Measurements from ENCODE around the gene MTCP1.

MTCP1 gene

DNA sequence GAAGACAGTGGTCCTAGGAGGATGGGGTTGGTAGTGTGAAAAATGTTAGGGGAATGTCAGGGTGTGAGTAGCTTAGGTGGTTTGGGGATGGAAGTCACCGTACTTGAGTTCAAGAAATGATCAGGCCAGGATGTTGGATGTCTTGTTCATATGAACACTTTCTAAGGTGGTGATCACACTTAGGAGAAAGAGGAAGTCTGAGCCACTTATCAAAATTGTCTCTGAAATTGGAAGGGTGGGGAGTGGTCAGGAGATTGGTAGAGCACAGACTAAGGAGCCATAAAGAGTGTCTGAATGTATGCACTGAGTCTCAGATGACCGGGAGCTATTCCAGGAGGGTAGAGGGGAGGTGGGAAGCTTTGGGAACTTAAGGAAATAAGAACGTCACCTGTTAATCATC lies 17.3 kb downstream of the MTCP1 start:
- DNase-seq (ENCODE audit: low spot score) = no peak

DNA sequence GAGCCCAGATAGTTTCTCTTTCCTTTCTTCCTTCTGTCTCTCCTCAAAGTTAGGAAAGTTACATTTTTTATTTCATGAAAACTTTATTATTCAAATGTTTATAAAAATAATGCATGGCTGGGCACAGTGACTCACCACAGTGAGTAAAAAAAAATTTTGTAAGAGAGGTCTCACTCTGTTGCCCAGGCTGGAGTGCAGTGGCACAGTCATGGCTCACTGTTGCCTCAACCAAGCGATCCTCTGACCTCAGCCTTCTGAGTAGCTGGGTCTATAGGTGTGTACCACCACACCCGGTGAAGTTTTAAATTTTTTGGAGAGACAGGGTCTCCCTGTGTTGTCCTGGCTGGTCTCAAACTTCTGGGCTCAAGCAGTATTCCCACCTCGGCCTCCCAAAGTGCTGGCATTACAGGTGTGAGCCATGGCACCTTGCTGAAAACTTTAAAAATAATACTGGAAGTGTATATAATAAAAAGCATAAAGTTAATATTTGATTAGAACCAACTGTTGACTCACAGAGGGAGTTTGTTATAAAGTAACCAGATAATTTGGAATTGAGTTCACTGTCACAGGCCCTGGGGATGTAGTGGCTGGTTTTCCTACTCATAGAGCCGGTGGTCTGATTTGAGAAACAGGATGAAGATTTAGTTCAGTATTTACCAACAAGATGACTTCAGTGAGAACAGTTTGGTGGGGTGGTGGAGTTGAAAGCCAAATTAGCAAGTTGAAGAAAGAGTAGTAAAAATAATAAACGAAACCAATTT lies 18.0 kb downstream of the MTCP1 start:
- no peak for DNase-seq (ENCODE audit: low spot score)

DNA sequence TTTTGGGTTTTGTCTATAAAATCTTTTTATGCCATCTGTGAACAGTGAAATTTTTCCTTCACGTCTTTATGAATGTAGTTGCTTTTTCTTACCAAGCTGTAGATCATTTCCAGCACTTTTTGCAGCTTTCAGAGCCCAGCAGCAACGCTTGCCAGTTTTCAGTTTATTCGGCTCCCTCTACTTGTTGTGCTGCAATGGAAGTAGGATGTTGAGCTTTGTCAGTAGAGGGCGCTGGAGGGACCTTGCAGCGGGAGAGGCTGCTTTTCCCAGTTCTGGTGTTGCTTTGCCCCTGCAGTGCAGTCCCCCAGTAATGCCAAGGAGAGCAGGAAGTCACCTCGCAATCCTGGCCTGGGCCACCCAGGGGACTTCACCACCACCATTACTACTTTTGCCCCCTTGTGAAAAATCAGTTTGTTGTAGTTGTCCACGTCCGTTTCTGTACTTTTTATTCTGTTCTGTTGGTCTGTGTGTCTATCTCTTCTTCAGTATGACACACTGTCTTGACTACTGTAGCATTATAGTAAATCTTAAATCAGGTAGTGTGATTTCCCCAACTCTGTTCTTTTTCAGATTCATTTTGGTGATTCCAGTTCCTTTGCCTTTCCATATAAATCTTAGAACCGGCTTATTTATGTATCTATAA lies 21.8 kb downstream of the MTCP1 start:
- DNase-seq (ENCODE audit: low spot score) = peak; percentile 58

- no peak for DNase-seq (ENCODE audit: low spot score)
Observed at GRCh38 chrX:155046811-155047528, 24.0 kb downstream of the MTCP1 start.

DNA sequence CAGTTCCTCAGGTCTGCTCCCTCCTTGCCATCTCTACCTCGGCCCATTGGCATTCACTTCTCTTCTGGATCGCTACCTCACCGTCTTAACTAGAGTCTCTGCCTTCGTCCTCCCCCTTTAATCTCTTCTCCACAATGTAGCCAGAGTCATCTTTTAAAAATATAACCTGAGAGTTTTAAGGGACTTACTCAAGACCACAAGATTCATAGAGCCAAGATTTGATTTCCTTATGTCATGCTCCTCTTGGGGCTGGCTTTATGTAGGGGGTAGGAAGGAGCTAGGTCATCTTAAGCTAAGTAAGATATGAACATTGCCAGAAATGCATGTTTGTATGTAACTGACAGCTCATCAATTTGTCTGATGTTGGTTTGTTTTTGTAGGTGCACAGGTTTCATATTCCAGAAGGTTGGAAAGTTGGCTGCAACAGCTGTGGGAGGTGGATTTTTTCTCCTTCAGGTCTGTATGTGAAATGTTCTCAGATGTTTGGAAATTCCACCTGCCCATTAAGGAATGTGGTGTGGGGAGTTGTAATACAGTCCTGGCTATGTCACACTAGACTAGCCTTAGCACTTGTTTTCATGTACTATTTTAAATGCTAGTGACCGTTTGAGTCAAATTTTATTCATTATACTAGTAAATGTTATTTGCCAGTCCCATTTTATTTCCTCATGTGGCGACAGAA lies 24.7 kb downstream of the MTCP1 start:
- no peak for DNase-seq (ENCODE audit: low spot score)

DNA sequence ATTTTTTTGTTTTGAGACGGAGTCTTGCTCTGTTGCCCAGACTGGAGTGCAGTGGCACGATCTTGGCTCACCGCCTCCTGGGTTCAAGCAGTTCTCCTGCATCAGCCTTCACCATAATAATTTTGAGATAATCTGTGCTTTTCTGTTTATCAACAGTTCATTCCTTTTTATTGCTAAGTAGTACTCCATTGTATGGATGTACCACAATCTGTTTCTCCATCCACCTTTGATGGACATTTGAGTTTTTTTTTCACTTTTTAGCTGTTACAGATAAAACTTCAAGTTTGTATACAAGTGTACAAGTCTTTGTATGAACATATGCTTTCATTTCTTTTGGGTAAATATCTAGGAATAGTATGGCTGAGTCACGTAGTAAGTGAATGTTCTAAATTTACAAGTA lies 35.2 kb downstream of the MTCP1 start:
- no peak for DNase-seq (ENCODE audit: low spot score)

DNA sequence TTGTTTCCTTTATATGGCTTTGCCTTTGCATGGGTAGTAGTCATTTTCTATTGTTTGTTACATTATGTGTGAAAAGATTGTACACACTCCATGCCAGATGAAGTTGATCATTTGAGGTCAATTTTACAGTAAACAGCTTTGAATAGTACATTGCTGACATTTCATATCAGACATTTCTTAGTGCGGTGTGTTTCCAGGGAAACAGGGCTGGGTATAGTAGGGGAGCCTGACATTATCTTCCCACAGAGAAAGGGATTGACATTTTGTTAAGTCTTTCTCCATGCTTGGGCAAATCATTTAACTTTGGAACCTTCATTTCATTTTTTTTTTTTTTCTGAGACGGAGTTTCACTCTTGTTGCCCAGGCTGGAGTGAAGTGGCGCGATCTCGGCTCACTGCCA lies 39.3 kb downstream of the MTCP1 start:
- DNase-seq (ENCODE audit: low spot score) = no peak

GRCh38 chrX:155028877-155029291 lies 42.1 kb downstream of the MTCP1 start:
- peak; percentile 3 for DNase-seq (ENCODE audit: low spot score)

DNA sequence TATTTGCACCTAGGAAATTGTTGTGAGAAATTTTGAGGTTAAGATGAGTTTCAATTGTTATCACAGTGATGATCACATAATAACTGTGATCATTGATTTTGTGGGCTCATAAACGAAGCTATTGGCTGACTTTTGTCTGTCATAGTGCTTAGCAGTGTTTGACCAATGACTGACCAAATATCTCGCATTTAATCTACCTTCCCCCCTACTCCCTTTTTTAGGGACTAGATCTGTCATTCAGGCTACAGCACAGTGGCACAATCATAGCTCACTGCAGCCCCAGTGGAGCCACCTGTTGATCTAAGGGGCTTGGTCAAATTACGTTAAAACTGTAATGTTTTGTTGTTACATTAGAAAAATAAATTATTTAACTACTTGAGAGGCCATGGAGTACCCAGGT lies 42.8 kb downstream of the MTCP1 start:
- peak; percentile 54 for DNase-seq (ENCODE audit: low spot score)

DNA sequence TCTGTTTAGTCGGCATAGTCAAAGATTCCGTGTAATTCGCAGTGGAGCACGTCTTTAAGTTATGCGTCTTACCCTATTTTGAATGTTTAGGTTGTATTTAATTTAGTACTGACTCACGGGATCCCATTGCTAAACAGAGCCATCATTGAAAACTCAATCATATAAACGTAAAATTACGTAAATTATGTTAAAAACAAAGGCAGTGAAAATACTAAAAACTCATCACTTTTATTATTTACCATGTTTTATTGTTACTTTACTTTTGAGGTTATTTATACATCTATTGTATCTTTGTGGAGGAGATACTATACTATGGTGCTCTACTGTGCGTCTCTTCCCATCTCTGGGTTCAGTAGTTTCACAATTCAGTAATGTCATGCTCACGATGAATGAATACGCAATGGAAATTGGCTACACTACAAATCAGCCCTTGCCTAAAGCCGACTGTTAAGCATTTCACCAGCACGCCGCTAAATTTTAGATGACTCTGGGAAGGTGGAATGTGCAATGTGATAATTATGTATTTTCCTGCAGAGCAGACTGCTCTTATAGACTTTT lies 43.3 kb downstream of the MTCP1 start:
- DNase-seq (ENCODE audit: low spot score) = peak; percentile 74

DNA sequence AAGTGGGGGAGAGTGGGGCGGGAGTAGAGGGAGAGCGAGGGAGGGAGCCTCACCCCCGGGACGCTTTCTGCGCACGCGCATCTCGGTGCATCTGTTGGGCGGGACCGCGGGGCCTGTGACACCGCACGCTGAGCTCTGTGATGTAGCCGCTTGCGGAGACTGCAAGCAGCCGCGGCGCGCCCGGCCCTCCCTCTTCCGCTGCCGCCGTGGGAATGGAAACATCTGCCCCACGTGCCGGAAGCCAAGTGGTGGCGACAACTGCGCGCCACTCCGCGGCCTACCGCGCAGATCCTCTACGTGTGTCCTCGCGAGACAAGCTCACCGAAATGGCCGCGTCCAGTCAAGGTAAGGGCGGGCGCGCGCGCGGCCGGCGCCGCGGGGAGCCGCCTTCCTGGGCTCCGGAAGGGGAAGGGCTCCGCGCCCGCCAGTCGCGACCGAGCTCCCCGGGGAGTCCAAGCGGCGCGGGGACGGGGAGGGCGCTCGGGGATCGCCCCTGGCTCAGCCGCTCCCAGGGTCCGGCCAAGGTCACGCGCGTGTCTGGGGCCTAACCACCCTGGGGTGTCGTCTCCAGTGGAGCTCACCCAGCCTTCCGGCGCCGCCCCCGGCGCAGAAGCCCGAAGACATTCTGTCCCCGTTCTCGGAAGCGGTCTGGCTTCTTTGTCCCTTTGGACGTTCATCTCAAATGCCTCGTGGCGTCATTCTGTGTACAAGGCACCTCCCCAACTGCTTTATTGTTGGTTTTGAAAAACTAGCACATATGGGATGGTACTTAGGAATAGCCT lies 44.0 kb downstream of the MTCP1 start, which contains the start of gene FUNDC2:
FUNDC2 (plus strand) TSS at position 118 of the 782 bp plus-strand sequence; CDS start at position 213, 95 bp downstream.
- peak; percentile 95 for DNase-seq (ENCODE audit: low spot score)

DNA sequence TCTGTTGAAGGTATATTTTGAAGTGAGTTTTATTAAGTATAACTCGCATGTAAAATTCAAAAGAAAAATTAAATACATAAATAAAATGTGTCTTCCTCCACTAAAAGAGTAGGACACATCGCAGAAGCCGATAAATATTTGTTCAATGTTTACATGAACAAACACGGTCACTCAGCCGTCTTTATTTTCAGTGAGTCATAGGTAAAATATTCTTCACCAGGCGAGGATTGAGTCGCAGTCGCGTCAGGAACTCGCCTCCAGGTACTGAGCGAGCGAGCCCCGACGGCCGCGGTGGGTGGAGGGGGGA lies 44.6 kb downstream of the MTCP1 start:
- DNase-seq (ENCODE audit: low spot score) = no peak

GRCh38 chrX:155023907-155024833 lies 46.8 kb downstream of the MTCP1 start:
- DNase-seq (ENCODE audit: low spot score) = no peak

DNA sequence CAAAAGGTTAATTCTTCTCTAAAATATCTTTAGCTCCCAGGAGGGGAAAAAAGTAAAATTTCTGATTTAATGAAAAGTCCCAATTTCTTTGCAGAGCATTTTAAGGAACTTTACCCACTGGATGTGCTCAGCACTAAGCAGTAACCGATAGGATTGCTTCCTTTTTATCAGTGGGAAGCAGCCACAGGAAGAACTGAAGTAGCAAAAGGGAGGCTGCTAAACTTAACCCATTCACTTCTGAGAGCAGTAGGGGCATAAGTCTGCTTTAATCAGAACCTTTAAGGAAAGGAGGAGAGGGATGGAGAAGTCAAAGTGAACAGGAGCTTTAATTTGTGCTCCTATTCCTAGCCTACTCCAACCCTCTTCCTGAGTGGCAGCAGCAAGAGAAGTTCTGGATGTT lies 48.4 kb downstream of the MTCP1 start, which contains the start of gene F8:
F8 (minus strand) TSS at position 139 of the 400 bp plus-strand sequence. CDS start 171 bp downstream, outside the sequence.
- no peak for DNase-seq (ENCODE audit: low spot score)

DNA sequence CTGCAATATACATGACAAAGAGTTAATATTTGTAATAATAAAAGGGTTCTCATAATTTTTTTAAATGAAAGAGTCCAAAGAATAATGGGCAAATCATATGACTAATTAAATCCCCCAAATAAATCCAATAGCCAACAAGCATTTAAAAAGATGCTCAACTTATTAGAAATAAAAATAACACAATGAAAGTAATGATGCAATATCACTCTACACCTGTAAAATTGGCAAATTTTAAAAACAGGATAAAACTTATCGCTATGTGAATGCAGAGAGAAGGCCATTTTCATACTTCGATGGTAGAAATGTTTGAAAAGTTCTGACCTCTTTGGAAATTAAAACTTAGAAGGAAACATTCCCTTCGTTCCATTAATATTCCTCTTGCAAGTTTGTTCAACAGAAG lies 50.3 kb downstream of the MTCP1 start:
- DNase-seq (ENCODE audit: low spot score) = no peak

All from NAMALWA (cell line).